Lung (tissue), 12 donors: Measurements from ENCODE around the gene ITPR1. TPM values are rescaled to one million over a fixed set of nuclear protein-coding genes. Genes with fewer than 3 reads are reported as not detected.

Experiments used
- ATAC-seq: fragments of 200-7000 bp; cut with Tn5 transposase; one replicate; pipeline ENCODE4 v1.9.1; 2020; ENCODE audit warnings: moderate number of reproducible peaks; ENCODE audit not compliant: insufficient read depth, low FRiP score
- DNase-seq, 3 donors: peaks; one replicate each; pipeline ENCODE4 v3.0.0-alpha.2; 2013 to 2017
- H3K27ac ChIP-seq, 2 donors: one replicate each; pipeline ENCODE4 v1.5.1; 2013; ENCODE audit warnings: mild to moderate bottlenecking in 2 of 2, moderate library complexity in 2 of 2, control low read depth in 1 of 2, inconsistent platforms in 1 of 2, low read depth in 1 of 2, low read length in 1 of 2
- H3K27me3 ChIP-seq, 3 donors: one replicate each; pipeline ENCODE4 v1.5.1; 2013; ENCODE audit warnings: low read length in 2 of 3; ENCODE audit not compliant: control insufficient read depth in 3 of 3, insufficient read depth in 3 of 3
- H3K36me3 ChIP-seq, 4 donors: one replicate each; pipeline ENCODE4 v1.5.1; 2013; ENCODE audit warnings: low read length in 4 of 4, mild to moderate bottlenecking in 1 of 4, moderate library complexity in 1 of 4; ENCODE audit not compliant: control insufficient read depth in 4 of 4, insufficient read depth in 4 of 4
- H3K4me1 ChIP-seq, 5 donors: one replicate each; pipeline ENCODE4 v1.5.1; 2013; ENCODE audit warnings: low read length in 5 of 5, mild to moderate bottlenecking in 2 of 5, moderate library complexity in 1 of 5; ENCODE audit not compliant: control insufficient read depth in 5 of 5, insufficient read depth in 5 of 5
- H3K4me3 ChIP-seq: one replicate; pipeline ENCODE4 v1.5.1; 2013; ENCODE audit warnings: mild to moderate bottlenecking, control low read depth, moderate library complexity
- H3K9ac ChIP-seq, 2 donors: one replicate each; pipeline ENCODE4 v1.5.1; 2013; ENCODE audit warnings: low read length in 2 of 2, control low read depth in 1 of 2; ENCODE audit not compliant: insufficient read depth in 1 of 2
- H3K9me3 ChIP-seq, 4 donors: one replicate each; pipeline ENCODE4 v1.5.1; 2013; ENCODE audit warnings: low read length in 3 of 4, mild to moderate bottlenecking in 1 of 4, moderate library complexity in 1 of 4; ENCODE audit not compliant: control insufficient read depth in 4 of 4, insufficient read depth in 3 of 4
- WGBS, 2 donors: extraction: QIAGEN DNeasy Blood & Tissue Kit; methylation state at CpG; one replicate each; pipeline ENCODE4 v1.1.7; 2013; 5-methylcytosine and 5-hydroxymethylcytosine counted together
- polyA plus RNA-seq, 2 donors: library from polyadenylated mRNA; stranded (reverse); fragments of 200-250 nt; gene quantifications; one replicate each; pipeline ENCODE4 v1.2.1, GENCODE V29; 2013
- total RNA-seq, 2 donors: library from RNA; depleted of rRNA in 1 of 2; stranded (reverse); fragments of >200 nt in 1 of 2; gene quantifications; one replicate each; pipeline ENCODE4 v1.2.1, GENCODE V29; 2014 to 2021
- TF ChIP-seq, protein P1 (sequence below): IDR thresholded peaks from 2 replicates; pipeline ENCODE4 v1.5.1; 2012; ENCODE audit warnings: mild to moderate bottlenecking; ENCODE audit errors: control extremely low read depth, extremely low read depth
- donor health status: control.
- donor health status: control.
- donor health status: Bipolar disorder and iron deficiency.
- donor health status: healthy.
- donor health status: DM: yes; HTN: yes; CAD: no.

Gene ITPR1
- total and polyA plus RNA-seq, 4 donors, result 12.4 to 152 (median 44.1) TPM

- no peak for ATAC-seq
- TF ChIP-seq, protein P1, sequence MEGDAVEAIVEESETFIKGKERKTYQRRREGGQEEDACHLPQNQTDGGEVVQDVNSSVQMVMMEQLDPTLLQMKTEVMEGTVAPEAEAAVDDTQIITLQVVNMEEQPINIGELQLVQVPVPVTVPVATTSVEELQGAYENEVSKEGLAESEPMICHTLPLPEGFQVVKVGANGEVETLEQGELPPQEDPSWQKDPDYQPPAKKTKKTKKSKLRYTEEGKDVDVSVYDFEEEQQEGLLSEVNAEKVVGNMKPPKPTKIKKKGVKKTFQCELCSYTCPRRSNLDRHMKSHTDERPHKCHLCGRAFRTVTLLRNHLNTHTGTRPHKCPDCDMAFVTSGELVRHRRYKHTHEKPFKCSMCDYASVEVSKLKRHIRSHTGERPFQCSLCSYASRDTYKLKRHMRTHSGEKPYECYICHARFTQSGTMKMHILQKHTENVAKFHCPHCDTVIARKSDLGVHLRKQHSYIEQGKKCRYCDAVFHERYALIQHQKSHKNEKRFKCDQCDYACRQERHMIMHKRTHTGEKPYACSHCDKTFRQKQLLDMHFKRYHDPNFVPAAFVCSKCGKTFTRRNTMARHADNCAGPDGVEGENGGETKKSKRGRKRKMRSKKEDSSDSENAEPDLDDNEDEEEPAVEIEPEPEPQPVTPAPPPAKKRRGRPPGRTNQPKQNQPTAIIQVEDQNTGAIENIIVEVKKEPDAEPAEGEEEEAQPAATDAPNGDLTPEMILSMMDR, result no peak
- peaks cover 2 to 37% (median 6%) of the 10 kb centered on the region in 5 donors for H3K4me1 ChIP-seq
- no peak overlapping the region for H3K4me3 ChIP-seq
- H3K9me3 ChIP-seq, result no peaks in the 10 kb centered on the region
- DNase-seq, result no peak
- no peaks in the 10 kb centered on the region for H3K27me3 ChIP-seq
- H3K9ac ChIP-seq, result no peak overlapping the region
- 32 to 62% methylated on average over 5 of the region's 5 CpGs for WGBS, 2 donors
- no peak overlapping the region for H3K27ac ChIP-seq
- peaks cover 0 to 5% (median 0%) of the 10 kb centered on the region in 4 donors for H3K36me3 ChIP-seq
Measured at GRCh38 chr3:4517093-4517492, 23.9 kb downstream of the ITPR1 start.

DNA sequence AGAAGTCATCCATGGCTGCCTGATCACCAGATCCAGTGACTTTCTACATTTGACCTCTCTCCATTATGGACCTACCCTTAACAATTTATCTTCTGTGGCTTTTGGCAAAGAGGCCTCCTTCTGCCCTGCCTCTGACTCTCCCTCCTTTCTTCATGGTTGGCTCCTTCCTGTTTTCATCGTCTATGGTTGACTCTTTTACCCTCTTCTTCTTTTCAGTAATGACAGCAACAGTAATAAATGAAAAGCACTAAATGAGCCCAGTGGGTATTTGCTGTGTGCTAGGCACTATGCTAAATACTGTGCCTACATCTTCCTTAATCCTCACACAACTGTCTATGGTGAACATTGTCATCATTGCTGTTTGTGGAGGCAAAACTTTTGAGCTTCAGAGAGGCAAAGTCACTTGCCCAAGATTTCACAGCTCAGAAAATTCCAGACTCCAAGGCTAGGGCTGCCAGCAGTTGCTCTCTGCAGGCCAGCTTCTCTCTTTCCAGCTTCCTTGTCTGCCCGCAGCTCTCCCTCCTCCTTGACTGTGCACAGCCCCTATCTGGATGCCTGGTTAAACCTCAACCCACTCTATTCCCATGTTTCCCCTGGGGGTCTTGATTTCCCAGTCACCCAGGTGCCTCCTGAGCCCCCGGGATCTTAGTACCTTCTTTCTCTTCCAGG lies 24.6 kb downstream of the ITPR1 start:
- no peak overlapping the region for H3K9ac ChIP-seq
- peaks cover 4 to 32% (median 6%) of the 10 kb centered on the region in 5 donors for H3K4me1 ChIP-seq
- no peaks in the 10 kb centered on the region for H3K27me3 ChIP-seq
- TF ChIP-seq, protein P1, result no peak
- H3K9me3 ChIP-seq, result no peaks in the 10 kb centered on the region
- no peak for DNase-seq
- ATAC-seq, result no peak
- H3K27ac ChIP-seq, result no peak overlapping the region
- 32 to 39% methylated on average over 3 of the region's 3 CpGs for WGBS, 2 donors
- H3K4me3 ChIP-seq, result no peak overlapping the region
- peaks cover 0 to 5% (median 0%) of the 10 kb centered on the region in 4 donors for H3K36me3 ChIP-seq

DNA sequence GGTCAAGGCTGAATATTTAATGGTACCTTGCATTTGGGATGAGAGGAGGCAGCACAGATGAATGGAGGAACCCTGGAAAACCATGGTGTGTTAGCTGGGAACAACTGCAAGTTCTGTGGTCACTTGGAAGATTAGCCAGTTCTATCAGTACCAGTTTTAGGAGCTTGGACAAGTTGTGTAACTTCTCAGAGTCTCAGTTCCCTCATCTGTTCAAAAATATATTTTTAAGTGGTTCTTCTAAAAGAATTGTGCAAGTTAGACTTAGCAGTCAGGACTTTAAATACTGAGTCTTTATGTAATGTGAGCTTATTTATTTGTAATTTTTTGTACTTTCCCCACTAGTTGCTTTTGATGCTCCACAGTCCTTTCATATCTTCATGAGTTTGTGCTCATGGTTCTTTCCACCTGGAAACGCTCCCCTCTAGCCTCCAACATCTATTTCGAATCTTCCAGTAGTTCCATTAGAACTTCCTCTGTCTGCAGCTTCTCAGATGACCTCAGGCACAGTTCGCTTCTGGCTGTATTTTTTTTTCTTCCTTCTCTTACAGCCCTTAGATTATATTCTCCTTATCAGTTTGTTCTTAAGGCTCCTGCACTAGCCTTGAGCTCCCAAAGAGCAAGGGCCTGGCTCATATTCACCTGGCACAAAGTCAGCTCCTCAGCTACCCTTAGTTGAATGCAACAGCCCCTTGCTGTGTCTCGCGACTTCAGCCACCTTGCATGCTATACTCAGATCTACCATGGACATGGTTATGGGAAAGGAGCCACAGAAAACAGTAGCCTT lies 27.1 kb downstream of the ITPR1 start:
- Histone ChIP-seq H3K36me3 (peaks cover 0 to 5% (median 0%) of the 10 kb centered on the region in 4 donors), H3K27ac (no peak overlapping the region), H3K27me3 (no peaks in the 10 kb centered on the region), H3K4me1 (peaks cover 2 to 30% (median 17%) of the 10 kb centered on the region in 5 donors), H3K9me3 (peaks cover 0 to 2% (median 0%) of the 10 kb centered on the region in 4 donors), H3K4me3 (no peak overlapping the region), H3K9ac (no peak overlapping the region)
- no peak for DNase-seq
- no peak for ATAC-seq
- WGBS, 2 donors, result 63 to 71% methylated on average over 5 of the region's 5 CpGs
- TF ChIP-seq, protein P1, result no peak
